ENCODE measurements around the gene LDLRAD3. TPM values are rescaled to one million over a fixed set of nuclear protein-coding genes. Genes with fewer than 3 reads are reported as not detected.

LDLRAD3 gene
- total RNA-seq, 5 donors from 2014 or later (not counting 1 experiment from before 2014, with no cell fraction given) = 0.18 to 0.22 TPM; not detected in 3

DNA sequence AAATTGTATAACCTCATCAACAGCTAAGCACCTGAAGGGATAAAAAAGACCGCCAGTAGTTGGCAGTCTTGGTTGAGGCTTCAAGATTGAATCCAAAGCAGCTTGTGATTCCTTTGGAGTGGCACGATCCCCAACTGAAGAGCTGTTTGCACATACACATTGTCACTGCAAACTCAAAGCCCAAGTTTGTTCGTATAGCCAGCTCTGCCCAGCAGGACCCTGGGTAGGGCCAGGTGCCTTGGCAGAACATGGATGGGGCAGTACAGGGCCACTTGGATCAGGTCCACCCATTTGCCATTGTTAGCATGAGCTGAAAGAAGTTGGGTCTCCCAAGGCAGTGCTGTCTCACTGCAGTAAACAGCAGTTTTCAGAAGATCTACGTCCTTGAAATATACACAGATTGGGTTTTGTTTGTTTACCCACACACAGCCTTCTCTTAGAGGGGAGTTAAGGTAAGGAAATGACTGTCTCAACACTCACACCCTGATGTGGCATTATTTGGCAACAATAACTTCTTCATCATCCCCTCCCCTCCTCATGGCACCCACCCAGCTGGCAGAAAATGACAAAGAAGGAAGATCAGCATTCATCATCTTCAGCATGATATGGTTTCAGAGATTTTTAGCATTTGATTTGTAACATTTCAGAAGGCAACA, 212.4 kb downstream of the LDLRAD3 start:
- no peaks in the 10 kb centered on the region for H3K36me3 Mint-ChIP-seq
- H3K27ac Mint-ChIP-seq = no peak overlapping the region
- peaks cover 5 to 20% of the 10 kb centered on the region in 2 donors for H3K27me3 Mint-ChIP-seq
- CTCF ChIA-PET = no interaction called here
- H3K27ac ChIP-seq (ENCODE audit: low read length) = no peak overlapping the region
- no peak overlapping the region for H3K4me3 Mint-ChIP-seq
- WGBS (ENCODE audit: insufficient coverage) = 88% methylated on average over 1 of the region's 4 CpGs
- no peaks in the 10 kb centered on the region for H3K9me3 ChIP-seq
- H3K9me3 Mint-ChIP-seq = no peaks in the 10 kb centered on the region
- H3K4me1 ChIP-seq (ENCODE audit: control insufficient read depth in 1 of 2, extremely low read depth in 1 of 2, insufficient read depth in 2 of 2, low read length in 2 of 2) = no peaks in the 10 kb centered on the region
- H3K4me1 Mint-ChIP-seq = no peaks in the 10 kb centered on the region
- DNase-seq = no peak
- ATAC-seq (replicated peaks in 1 of 4) = no peak
- H3K36me3 ChIP-seq (ENCODE audit: control insufficient read depth in 2 of 2, extremely low read depth in 1 of 2, insufficient read depth in 1 of 2, low read length in 1 of 2) = no peaks in the 10 kb centered on the region
- no peak overlapping the region for H3K4me3 ChIP-seq (ENCODE audit: control insufficient read depth in 1 of 2, extremely low read depth in 1 of 2, low read length in 1 of 2)
- POLR2A ChIA-PET = no interaction called here
- no peaks in the 10 kb centered on the region for H3K27me3 ChIP-seq (replicated peaks in 1 of 2; ENCODE audit: control insufficient read depth in 2 of 2, extremely low read depth in 1 of 2, insufficient read depth in 2 of 2, low read length in 1 of 2)

DNA sequence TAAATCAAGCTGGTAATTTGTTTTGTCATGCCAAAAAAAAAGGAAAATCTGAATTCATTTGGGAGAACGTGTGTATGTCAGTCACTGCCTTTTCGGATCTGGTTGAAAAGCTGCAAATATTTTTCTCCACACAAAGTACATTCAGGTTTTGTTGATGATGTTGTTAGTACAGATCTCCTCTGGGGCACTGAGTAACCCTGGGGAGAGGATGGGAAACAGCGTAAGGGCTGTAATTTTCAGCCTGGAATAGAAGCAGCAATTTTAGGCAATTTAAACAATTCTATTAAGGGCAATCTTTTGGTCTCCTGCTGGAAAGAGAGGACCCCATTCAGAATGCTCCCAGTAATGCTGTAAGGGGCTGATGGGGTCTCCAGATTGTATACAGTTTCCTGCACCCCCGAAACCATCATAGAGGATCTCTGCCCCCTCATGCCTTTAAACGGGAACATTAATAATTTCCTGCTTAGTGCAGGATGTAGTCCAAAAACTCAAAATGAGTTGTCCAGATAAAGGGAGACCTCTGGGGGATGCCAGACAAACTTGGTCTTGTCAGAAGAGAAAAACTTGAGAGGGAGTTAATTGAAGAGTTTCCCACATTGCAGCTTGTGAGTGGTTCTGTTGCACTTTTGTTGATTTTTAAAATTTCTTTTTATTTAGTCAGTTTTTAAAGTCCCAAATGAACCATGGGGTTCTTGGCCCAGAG, 213.1 kb downstream of the LDLRAD3 start:
- H3K4me1 ChIP-seq (ENCODE audit: control insufficient read depth in 1 of 2, extremely low read depth in 1 of 2, insufficient read depth in 2 of 2, low read length in 2 of 2) = no peaks in the 10 kb centered on the region
- H3K36me3 ChIP-seq (ENCODE audit: control insufficient read depth in 2 of 2, extremely low read depth in 1 of 2, insufficient read depth in 1 of 2, low read length in 1 of 2) = no peaks in the 10 kb centered on the region
- no peaks in the 10 kb centered on the region for H3K9me3 ChIP-seq
- no peak overlapping the region for H3K27ac ChIP-seq (ENCODE audit: low read length)
- DNase-seq = no peak
- ChIA-PET POLR2A (no interaction called here), CTCF (no interaction called here)
- no peak for ATAC-seq (replicated peaks in 1 of 4)
- H3K27me3 ChIP-seq (replicated peaks in 1 of 2; ENCODE audit: control insufficient read depth in 2 of 2, extremely low read depth in 1 of 2, insufficient read depth in 2 of 2, low read length in 1 of 2) = no peaks in the 10 kb centered on the region
- WGBS (ENCODE audit: insufficient coverage) = no CpG with 5 or more reads among the region's 5 CpGs
- Mint-ChIP-seq H3K27me3 (peaks cover 5 to 15% of the 10 kb centered on the region in 2 donors), H3K36me3 (no peaks in the 10 kb centered on the region), H3K27ac (no peak overlapping the region), H3K9me3 (no peaks in the 10 kb centered on the region), H3K4me3 (no peak overlapping the region), H3K4me1 (no peaks in the 10 kb centered on the region)
- no peak overlapping the region for H3K4me3 ChIP-seq (ENCODE audit: control insufficient read depth in 1 of 2, extremely low read depth in 1 of 2, low read length in 1 of 2)

DNA sequence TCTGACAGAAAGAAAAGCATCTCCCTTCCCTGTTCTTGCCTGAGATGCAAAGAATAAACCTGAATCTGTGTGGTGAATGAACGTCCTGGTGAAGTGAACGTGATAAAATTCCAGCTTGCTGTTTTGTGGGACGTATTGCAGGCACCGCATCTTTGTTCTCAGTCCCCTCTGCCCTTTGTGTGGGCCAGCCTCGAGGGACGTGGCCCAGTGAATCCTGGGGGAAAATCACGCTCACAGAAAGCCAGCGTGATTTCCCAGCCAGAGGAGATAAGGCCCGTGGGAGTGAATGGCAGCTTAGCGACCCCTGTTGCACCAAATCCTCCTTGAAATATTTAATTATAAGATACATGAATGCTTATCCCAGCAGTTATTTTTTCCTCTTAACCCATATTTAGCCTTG, 216.2 kb downstream of the LDLRAD3 start:
- no peaks in the 10 kb centered on the region for H3K9me3 ChIP-seq
- H3K4me1 Mint-ChIP-seq = no peaks in the 10 kb centered on the region
- H3K27ac Mint-ChIP-seq = no peak overlapping the region
- H3K36me3 ChIP-seq (ENCODE audit: control insufficient read depth in 2 of 2, extremely low read depth in 1 of 2, insufficient read depth in 1 of 2, low read length in 1 of 2) = no peaks in the 10 kb centered on the region
- no peaks in the 10 kb centered on the region for H3K27me3 ChIP-seq (replicated peaks in 1 of 2; ENCODE audit: control insufficient read depth in 2 of 2, extremely low read depth in 1 of 2, insufficient read depth in 2 of 2, low read length in 1 of 2)
- no peak for ATAC-seq (replicated peaks in 1 of 4)
- WGBS (ENCODE audit: insufficient coverage) = 88% methylated on average over 5 of the region's 10 CpGs
- peaks cover 9 to 11% of the 10 kb centered on the region in 2 donors for H3K27me3 Mint-ChIP-seq
- ChIA-PET POLR2A (no interaction called here), CTCF (no interaction called here)
- H3K27ac ChIP-seq (ENCODE audit: low read length) = no peak overlapping the region
- H3K4me3 ChIP-seq (ENCODE audit: control insufficient read depth in 1 of 2, extremely low read depth in 1 of 2, low read length in 1 of 2) = no peak overlapping the region
- no peaks in the 10 kb centered on the region for H3K4me1 ChIP-seq (ENCODE audit: control insufficient read depth in 1 of 2, extremely low read depth in 1 of 2, insufficient read depth in 2 of 2, low read length in 2 of 2)
- DNase-seq = no peak
- no peaks in the 10 kb centered on the region for H3K36me3 Mint-ChIP-seq
- no peaks in the 10 kb centered on the region for H3K9me3 Mint-ChIP-seq
- no peak overlapping the region for H3K4me3 Mint-ChIP-seq

DNA sequence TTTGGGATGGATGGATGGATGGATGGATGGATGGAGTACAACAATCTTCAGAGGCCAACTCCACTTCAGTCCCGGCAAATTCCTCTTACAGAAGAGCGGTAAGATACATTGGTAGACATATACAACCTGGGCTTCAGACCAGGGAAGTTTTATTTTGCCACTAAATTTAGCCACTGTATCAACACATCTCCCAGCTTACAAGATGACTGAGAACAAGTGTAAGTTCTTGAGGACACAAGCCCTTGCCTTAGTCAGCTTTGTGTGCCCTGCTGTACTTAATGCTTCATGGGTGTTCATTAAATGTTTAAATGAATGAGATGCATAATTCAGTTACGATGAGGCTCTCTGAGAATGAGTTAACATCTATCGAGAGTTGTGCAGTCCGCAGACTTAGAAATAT, 217.7 kb downstream of the LDLRAD3 start:
- Histone ChIP-seq H3K4me1 (ENCODE audit: control insufficient read depth in 1 of 2, extremely low read depth in 1 of 2, insufficient read depth in 2 of 2, low read length in 2 of 2) (no peaks in the 10 kb centered on the region), H3K4me3 (ENCODE audit: control insufficient read depth in 1 of 2, extremely low read depth in 1 of 2, low read length in 1 of 2) (no peak overlapping the region), H3K27me3 (replicated peaks in 1 of 2; ENCODE audit: control insufficient read depth in 2 of 2, extremely low read depth in 1 of 2, insufficient read depth in 2 of 2, low read length in 1 of 2) (no peaks in the 10 kb centered on the region), H3K9me3 (no peaks in the 10 kb centered on the region), H3K36me3 (ENCODE audit: control insufficient read depth in 2 of 2, extremely low read depth in 1 of 2, insufficient read depth in 1 of 2, low read length in 1 of 2) (no peaks in the 10 kb centered on the region), H3K27ac (ENCODE audit: low read length) (no peak overlapping the region)
- DNase-seq = no peak
- H3K36me3 Mint-ChIP-seq = no peaks in the 10 kb centered on the region
- peaks cover 9 to 10% of the 10 kb centered on the region in 2 donors for H3K27me3 Mint-ChIP-seq
- ChIA-PET POLR2A (no interaction called here), CTCF (no interaction called here)
- H3K4me3 Mint-ChIP-seq = no peak overlapping the region
- H3K27ac Mint-ChIP-seq = no peak overlapping the region
- WGBS (ENCODE audit: insufficient coverage) = 80% methylated on average over 1 of the region's 5 CpGs
- no peak for ATAC-seq (replicated peaks in 1 of 4)
- no peaks in the 10 kb centered on the region for H3K4me1 Mint-ChIP-seq
- H3K9me3 Mint-ChIP-seq = no peaks in the 10 kb centered on the region

DNA sequence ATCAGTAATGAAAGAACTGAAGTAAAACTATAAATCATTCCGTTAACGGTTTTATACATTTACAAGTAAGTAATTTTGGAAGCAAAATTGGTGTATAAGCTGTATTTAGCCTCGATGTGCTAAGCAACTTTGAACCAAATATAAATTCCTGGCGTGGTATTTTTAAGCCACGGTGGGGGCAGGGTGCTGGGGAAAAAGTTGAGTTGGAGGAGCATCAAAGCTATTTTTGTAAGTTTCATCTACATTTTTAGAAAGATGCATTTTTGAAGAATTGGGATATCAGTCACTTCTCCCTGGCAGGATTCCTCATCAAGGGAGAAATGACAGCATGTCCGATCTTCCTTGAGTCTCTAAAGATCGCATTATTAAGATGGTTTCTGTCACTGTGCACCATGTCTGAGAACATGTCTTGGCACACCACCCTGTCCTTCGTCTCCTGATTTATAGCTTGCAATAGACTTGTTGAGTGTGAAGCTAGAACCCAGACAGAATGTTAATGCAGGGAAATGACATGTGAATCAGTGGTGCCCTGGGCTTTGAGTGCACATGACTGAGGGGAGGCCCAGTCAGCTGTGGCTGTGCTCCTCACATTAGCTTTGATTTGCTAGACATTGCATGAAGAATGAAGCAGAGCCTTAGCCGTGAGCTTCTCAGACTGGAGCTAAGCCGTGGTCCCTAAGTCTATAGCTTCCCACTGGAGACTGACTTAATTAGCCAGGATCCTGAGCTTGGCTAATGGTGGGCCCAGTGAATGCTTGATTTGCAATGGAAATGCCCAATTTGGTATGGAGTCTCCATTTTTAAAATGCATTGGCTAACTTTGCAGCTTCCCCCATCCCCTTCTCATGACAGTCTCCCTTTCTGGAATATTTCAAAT, 218.4 kb downstream of the LDLRAD3 start:
- CTCF ChIA-PET = interaction anchor here in 1 of 2 donors (0.6 kb wide), 1 partner anchor 101 kb away, joined by 3 read pairs; no protein-coding TSS in a partner anchor
- POLR2A ChIA-PET = no interaction called here
- H3K36me3 Mint-ChIP-seq = no peaks in the 10 kb centered on the region

DNA sequence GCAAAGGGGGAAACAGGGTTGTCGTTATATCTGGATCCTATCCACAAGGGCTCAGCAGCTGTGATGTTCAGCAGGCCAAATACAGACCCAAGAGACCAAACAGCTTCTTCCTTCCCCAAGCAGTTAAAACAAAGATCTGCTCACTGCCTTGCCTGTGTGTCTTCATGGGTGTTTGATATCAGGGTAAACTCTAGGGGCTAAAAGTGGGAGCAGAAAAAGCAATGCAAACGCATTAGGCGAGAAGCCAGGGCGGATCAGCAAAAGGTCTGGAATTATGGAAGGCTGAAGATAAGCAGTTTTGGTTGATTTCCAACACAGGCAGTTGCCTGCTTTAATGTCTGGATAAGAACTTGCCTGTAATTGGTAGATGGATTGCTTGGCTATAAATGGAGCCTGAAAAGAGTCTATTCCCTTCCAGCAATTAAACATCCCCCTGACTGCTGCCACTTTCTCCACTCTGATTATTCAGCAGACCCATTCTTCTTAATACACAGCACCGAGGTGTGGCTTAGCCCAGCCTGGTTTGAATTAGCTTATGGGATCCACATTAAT, 219.1 kb downstream of the LDLRAD3 start:
- Mint-ChIP-seq H3K27ac (no peak overlapping the region), H3K4me3 (no peak overlapping the region), H3K4me1 (no peaks in the 10 kb centered on the region), H3K36me3 (no peaks in the 10 kb centered on the region), H3K9me3 (no peaks in the 10 kb centered on the region), H3K27me3 (peaks cover 6 to 7% of the 10 kb centered on the region in 2 donors)
- H3K4me3 ChIP-seq (ENCODE audit: control insufficient read depth in 1 of 2, extremely low read depth in 1 of 2, low read length in 1 of 2) = no peak overlapping the region
- POLR2A ChIA-PET = no interaction called here
- H3K4me1 ChIP-seq (ENCODE audit: control insufficient read depth in 1 of 2, extremely low read depth in 1 of 2, insufficient read depth in 2 of 2, low read length in 2 of 2) = no peaks in the 10 kb centered on the region
- ATAC-seq (replicated peaks in 1 of 4) = no peak
- H3K27me3 ChIP-seq (replicated peaks in 1 of 2; ENCODE audit: control insufficient read depth in 2 of 2, extremely low read depth in 1 of 2, insufficient read depth in 2 of 2, low read length in 1 of 2) = no peaks in the 10 kb centered on the region
- H3K27ac ChIP-seq (ENCODE audit: low read length) = no peak overlapping the region
- no peaks in the 10 kb centered on the region for H3K9me3 ChIP-seq
- CTCF ChIA-PET = interaction anchor here in 1 of 2 donors (0.6 kb wide), 1 partner anchor 100 kb away, joined by 3 read pairs; no protein-coding TSS in a partner anchor
- WGBS (ENCODE audit: insufficient coverage) = 87% methylated on average over 3 of the region's 5 CpGs
- no peaks in the 10 kb centered on the region for H3K36me3 ChIP-seq (ENCODE audit: control insufficient read depth in 2 of 2, extremely low read depth in 1 of 2, insufficient read depth in 1 of 2, low read length in 1 of 2)
- DNase-seq = no peak

More for the DNA sequence above, 218.4 kb downstream of the LDLRAD3 start:
- peaks cover 7 to 10% of the 10 kb centered on the region in 2 donors for H3K27me3 Mint-ChIP-seq
- Histone ChIP-seq H3K4me1 (ENCODE audit: control insufficient read depth in 1 of 2, extremely low read depth in 1 of 2, insufficient read depth in 2 of 2, low read length in 2 of 2) (no peaks in the 10 kb centered on the region), H3K36me3 (ENCODE audit: control insufficient read depth in 2 of 2, extremely low read depth in 1 of 2, insufficient read depth in 1 of 2, low read length in 1 of 2) (no peaks in the 10 kb centered on the region), H3K27ac (ENCODE audit: low read length) (no peak overlapping the region), H3K4me3 (ENCODE audit: control insufficient read depth in 1 of 2, extremely low read depth in 1 of 2, low read length in 1 of 2) (no peak overlapping the region), H3K9me3 (no peaks in the 10 kb centered on the region), H3K27me3 (replicated peaks in 1 of 2; ENCODE audit: control insufficient read depth in 2 of 2, extremely low read depth in 1 of 2, insufficient read depth in 2 of 2, low read length in 1 of 2) (no peaks in the 10 kb centered on the region)
- 74% methylated on average over 7 of the region's 10 CpGs for WGBS (ENCODE audit: insufficient coverage)
- no peak overlapping the region for H3K27ac Mint-ChIP-seq
- H3K4me3 Mint-ChIP-seq = no peak overlapping the region
- no peaks in the 10 kb centered on the region for H3K9me3 Mint-ChIP-seq
- DNase-seq = no peak
- no peak for ATAC-seq (replicated peaks in 1 of 4)
- no peaks in the 10 kb centered on the region for H3K4me1 Mint-ChIP-seq

Measured in T-cell (primary cell).